Erythroblast (primary cell): Measurements from ENCODE around the gene SUSD2.

ENCODE experiments used
- GATA1 ChIP-seq: IDR thresholded peaks from 2 replicates; pipeline ENCODE4 v1.6.1; 2011; ENCODE audit warnings: low read depth, mild to moderate bottlenecking, control low read depth, low read length, moderate library complexity
- POLR2A ChIP-seq: IDR thresholded peaks from 2 replicates; pipeline ENCODE4 v1.6.1; 2011; ENCODE audit warnings: mild to moderate bottlenecking, low read length

DNA sequence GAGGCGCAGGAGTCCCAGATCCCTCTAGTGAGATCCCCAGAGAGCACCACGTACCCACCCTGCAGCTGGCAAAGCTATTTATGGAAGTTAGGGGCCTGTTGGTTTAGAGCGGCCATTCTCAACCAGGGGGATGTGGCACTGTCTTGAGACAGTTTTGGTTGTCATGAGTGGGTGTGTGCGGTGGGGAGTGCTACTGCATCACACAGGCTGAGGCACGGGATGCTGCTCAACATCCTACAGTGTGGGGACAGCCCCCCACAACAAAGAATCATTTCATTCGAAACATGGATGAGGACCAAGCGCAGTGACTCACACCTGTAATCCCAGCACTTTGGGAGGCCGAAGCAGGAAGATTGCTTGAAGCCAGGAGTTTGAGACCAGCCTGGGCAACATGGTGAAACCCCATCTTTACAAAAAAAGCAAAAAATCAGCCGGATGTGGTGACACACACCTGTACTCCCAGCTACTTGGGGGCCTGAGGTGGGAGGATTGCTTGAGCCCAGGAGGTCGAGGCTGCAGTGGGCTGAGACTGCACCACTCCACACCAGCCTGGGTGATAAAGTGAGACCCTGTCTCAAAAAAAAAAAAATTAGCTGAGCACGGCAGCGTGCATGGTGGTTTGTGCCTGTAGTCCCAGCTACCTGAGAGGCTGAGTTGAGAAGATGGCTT is 35.4 kb downstream of the SUSD2 start:
- no peak for TF ChIP-seq POLR2A
- no peak for TF ChIP-seq GATA1
